ENCODE measurements around the gene XRRA1.

DNA sequence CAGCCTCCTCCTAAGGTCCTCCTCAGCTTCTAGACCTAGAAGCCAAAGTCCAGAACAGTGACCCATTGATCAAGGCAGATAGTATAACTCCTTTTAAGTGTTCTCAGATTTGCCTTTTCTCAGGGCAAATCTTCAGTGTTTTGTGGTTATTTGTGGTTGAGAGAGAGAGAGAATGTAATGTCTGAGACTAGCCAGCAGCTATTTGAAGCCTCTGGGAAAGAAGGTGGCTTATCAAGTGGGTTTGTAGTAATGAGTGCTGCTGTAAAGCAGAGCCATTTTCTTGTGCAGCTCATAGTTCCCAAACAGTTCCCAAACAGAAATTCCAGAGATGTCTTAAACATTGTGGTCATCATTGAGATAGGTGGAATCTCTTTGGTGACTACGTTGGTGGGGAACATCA is 110.7 kb downstream of the XRRA1 start:
- no peak for TF ChIP-seq POLR2A (IDR thresholded peaks at IDR 0.05)
- TF ChIP-seq, protein P1, sequence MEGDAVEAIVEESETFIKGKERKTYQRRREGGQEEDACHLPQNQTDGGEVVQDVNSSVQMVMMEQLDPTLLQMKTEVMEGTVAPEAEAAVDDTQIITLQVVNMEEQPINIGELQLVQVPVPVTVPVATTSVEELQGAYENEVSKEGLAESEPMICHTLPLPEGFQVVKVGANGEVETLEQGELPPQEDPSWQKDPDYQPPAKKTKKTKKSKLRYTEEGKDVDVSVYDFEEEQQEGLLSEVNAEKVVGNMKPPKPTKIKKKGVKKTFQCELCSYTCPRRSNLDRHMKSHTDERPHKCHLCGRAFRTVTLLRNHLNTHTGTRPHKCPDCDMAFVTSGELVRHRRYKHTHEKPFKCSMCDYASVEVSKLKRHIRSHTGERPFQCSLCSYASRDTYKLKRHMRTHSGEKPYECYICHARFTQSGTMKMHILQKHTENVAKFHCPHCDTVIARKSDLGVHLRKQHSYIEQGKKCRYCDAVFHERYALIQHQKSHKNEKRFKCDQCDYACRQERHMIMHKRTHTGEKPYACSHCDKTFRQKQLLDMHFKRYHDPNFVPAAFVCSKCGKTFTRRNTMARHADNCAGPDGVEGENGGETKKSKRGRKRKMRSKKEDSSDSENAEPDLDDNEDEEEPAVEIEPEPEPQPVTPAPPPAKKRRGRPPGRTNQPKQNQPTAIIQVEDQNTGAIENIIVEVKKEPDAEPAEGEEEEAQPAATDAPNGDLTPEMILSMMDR (IDR thresholded peaks at IDR 0.05) = no peak

Measured in heart left ventricle (tissue), 13 donors.